GM12892 (cell line): ENCODE results near the gene PAX4.
"Not testable (repeated sequence)": the region's sequence is repeated elsewhere in the genome, so short reads cannot be mapped to it uniquely, and the experiment has no call there.

Source experiments
- DNase-seq: peaks from one replicate; pipeline ENCODE4 v3.0.0; 2011; ENCODE audit not compliant: insufficient read length
- FAIRE-seq: peaks from 2 replicates; lab custom pipeline; 2011; peaks lifted over from hg19 to GRCh38; lab: Jason Lieb, UNC
- POLR2A ChIP-seq: IDR thresholded peaks from 2 replicates; pipeline ENCODE4 v1.6.1; 2011; ENCODE audit warnings: low read depth, low read length, control low read depth
- POLR2AphosphoS5 ChIP-seq: IDR thresholded peaks from 2 replicates; pipeline ENCODE4 v1.6.1; 2011; ENCODE audit warnings: low read depth, low read length, control low read depth
- TAF1 ChIP-seq: IDR thresholded peaks from 2 replicates; pipeline ENCODE4 v1.6.1; 2011; ENCODE audit warnings: low read depth, mild to moderate bottlenecking, control low read depth, low read length, borderline replicate concordance

Gene PAX4

GRCh38 chr7:127581716-127582115 lies 36.2 kb downstream of the PAX4 start:
- no peak for DNase-seq
- TF ChIP-seq POLR2AphosphoS5 (no peak), POLR2A (no peak)
- FAIRE-seq = no peak

- DNase-seq = no peak
- TF ChIP-seq POLR2A (no peak), POLR2AphosphoS5 (no peak), TAF1 (no peak)
- FAIRE-seq = no peak
Measured at GRCh38 chr7:127580612-127581011, 37.3 kb downstream of the PAX4 start.

- FAIRE-seq (no peak), DNase-seq (no peak)
- TF ChIP-seq POLR2A (no peak), TAF1 (no peak), POLR2AphosphoS5 (no peak)
Measured at GRCh38 chr7:127578711-127579275, 39.1 kb downstream of the PAX4 start.

GRCh38 chr7:127578036-127578684 lies 39.8 kb downstream of the PAX4 start:
- FAIRE-seq (no peak), DNase-seq (no peak)

GRCh38 chr7:127571741-127572505 lies 46.0 kb downstream of the PAX4 start:
- FAIRE-seq = no peak
- TF ChIP-seq POLR2A = no peak
- TF ChIP-seq TAF1 = no peak
- DNase-seq = no peak

More at GRCh38 chr7:127578036-127578684, 39.8 kb downstream of the PAX4 start:
- no peak for TF ChIP-seq POLR2A
- no peak for TF ChIP-seq POLR2AphosphoS5
- no peak for TF ChIP-seq TAF1

- not testable (repeated sequence) for FAIRE-seq, DNase-seq
Measured at GRCh38 chr7:127568034-127568433, 49.9 kb downstream of the PAX4 start.

- no peak for TF ChIP-seq TAF1
- TF ChIP-seq POLR2A = no peak
- TF ChIP-seq POLR2AphosphoS5 = no peak
- no peak for FAIRE-seq
Measured at GRCh38 chr7:127566242-127566641, 51.7 kb downstream of the PAX4 start.

More at GRCh38 chr7:127566242-127566641, 51.7 kb downstream of the PAX4 start:
- no peak for DNase-seq
